Ishikawa (cell line): ENCODE measurements around the gene DLL4.

Experiments used
- CEBPB ChIP-seq: IDR thresholded peaks from 2 replicates; pipeline ENCODE4 v1.6.1; 2012
- CREB1 ChIP-seq: IDR thresholded peaks from 2 replicates; pipeline ENCODE4 v1.6.1; 2012; ENCODE audit warnings: low read depth
- EGR1 ChIP-seq: IDR thresholded peaks from 2 replicates; pipeline ENCODE4 v1.6.1; 2012
- EP300 ChIP-seq: IDR thresholded peaks from 2 replicates; pipeline ENCODE4 v1.6.1; 2012; ENCODE audit warnings: borderline replicate concordance
- FOXM1 ChIP-seq: IDR thresholded peaks from 2 replicates; pipeline ENCODE4 v1.6.1; 2012; ENCODE audit warnings: low read depth, borderline replicate concordance
- MAX ChIP-seq: IDR thresholded peaks from 2 replicates; pipeline ENCODE4 v1.6.1; 2012
- NFIC ChIP-seq: IDR thresholded peaks from 2 replicates; pipeline ENCODE4 v1.6.1; 2012
- RAD21 ChIP-seq: IDR thresholded peaks from 2 replicates; pipeline ENCODE4 v1.6.1; 2012; ENCODE audit warnings: low read depth
- REST ChIP-seq: IDR thresholded peaks from 2 replicates; pipeline ENCODE4 v1.6.1; 2012; ENCODE audit warnings: low read depth, mild to moderate bottlenecking
- TAF1 ChIP-seq: IDR thresholded peaks from 2 replicates; pipeline ENCODE4 v1.6.1; 2012; ENCODE audit warnings: low read depth, mild to moderate bottlenecking
- TCF12 ChIP-seq: IDR thresholded peaks from 2 replicates; pipeline ENCODE4 v1.6.1; 2012; ENCODE audit warnings: low read depth
- TEAD4 ChIP-seq: IDR thresholded peaks from 2 replicates; pipeline ENCODE4 v1.6.1; 2012
- USF1 ChIP-seq: IDR thresholded peaks from 2 replicates; pipeline ENCODE4 v1.6.1; 2012
- YY1 ChIP-seq: IDR thresholded peaks from 2 replicates; pipeline ENCODE4 v1.6.1; 2012; ENCODE audit warnings: low read depth
- ZBTB7A ChIP-seq: IDR thresholded peaks from 2 replicates; pipeline ENCODE4 v1.6.1; 2012; ENCODE audit warnings: low read depth

DLL4 gene

GRCh38 chr15:40914013-40914412 lies 15.1 kb upstream of the DLL4 start:
- TF ChIP-seq REST (no peak), TCF12 (no peak), NFIC (no peak), EP300 (no peak), ZBTB7A (no peak), CEBPB (no peak), MAX (no peak), TEAD4 (no peak), CREB1 (no peak), TAF1 (no peak), YY1 (no peak), USF1 (no peak)

- TF ChIP-seq RAD21 (peak; percentile 21; the same call in 1 of the 2 replicates), USF1 (no peak)
These were observed 14.7 kb upstream of the DLL4 start for GRCh38 chr15:40914486-40914885.

- TF ChIP-seq ZBTB7A: no peak
- no peak for TF ChIP-seq CREB1
- no peak for TF ChIP-seq RAD21
- TF ChIP-seq TAF1: no peak
- TF ChIP-seq NFIC: no peak
- TF ChIP-seq CEBPB: no peak
- TF ChIP-seq YY1: no peak
- no peak for TF ChIP-seq MAX
- no peak for TF ChIP-seq FOXM1
- TF ChIP-seq USF1: no peak
- no peak for TF ChIP-seq REST
- TF ChIP-seq EP300: no peak
These were observed 14.0 kb upstream of the DLL4 start for GRCh38 chr15:40915116-40915661.

GRCh38 chr15:40915679-40916078 lies 13.5 kb upstream of the DLL4 start:
- TF ChIP-seq EP300: no peak
- TF ChIP-seq MAX: no peak
- TF ChIP-seq TEAD4: no peak
- no peak for TF ChIP-seq RAD21
- TF ChIP-seq TAF1: no peak
- TF ChIP-seq YY1: no peak
- TF ChIP-seq ZBTB7A: no peak
- no peak for TF ChIP-seq EGR1

- TF ChIP-seq EGR1 (no peak), YY1 (no peak), ZBTB7A (no peak), EP300 (no peak), NFIC (no peak), REST (no peak), RAD21 (no peak), MAX (no peak), USF1 (no peak), CEBPB (no peak), CREB1 (no peak), TAF1 (no peak)
These were observed 11.6 kb upstream of the DLL4 start for GRCh38 chr15:40917585-40917984.
